Loucy (cell line): Measurements from ENCODE around the gene APOA5.

ENCODE experiments used
- CTCF ChIP-seq: fragments of 200-600 bp; sonication (generic); conservative IDR thresholded peaks from 2 replicates; pipeline ENCODE4 v1.5.1; 2014; ENCODE audit warnings: mild to moderate bottlenecking, antibody characterized with exemption, low read length
- EZH2phosphoT487 ChIP-seq: fragments of 200-600 bp; IDR thresholded peaks from 2 replicates; pipeline ENCODE4 v1.6.1; 2018; ENCODE audit warnings: antibody characterized with exemption, mild to moderate bottlenecking, moderate library complexity, borderline replicate concordance

DNA sequence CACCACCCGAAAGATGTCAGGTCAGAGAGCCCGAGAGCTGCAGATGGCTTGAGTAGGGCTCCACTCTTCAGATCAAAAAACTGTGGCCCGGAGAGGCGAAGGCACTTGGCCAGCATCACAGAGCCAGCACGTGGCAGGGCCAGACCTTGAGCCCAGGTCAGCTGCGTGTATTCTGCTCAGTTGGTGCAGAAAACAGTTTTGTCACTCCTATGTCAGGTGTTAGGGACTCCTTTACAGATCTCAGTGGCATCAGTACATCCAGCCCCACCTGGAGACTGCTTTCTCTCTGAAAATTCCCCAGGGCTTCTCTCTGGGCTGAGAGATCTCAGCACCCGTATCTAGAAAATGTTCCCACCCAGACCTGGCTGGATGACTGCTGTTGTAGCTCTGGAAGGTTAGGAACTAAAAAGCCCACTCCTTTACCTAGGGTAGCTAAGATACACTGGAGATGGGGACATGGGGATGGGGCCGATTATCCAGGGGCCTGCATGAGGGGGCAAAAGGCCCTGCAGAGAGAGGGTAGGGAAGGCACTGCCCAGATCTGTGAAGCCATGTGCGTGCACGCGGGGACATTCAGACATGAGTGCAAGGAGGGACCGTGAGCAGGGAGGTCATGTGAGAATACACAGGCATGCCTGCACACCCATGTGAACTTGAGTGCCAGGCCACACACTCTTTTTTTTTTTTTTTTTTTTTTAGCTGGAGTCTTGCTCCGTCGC lies 42.3 kb upstream of the APOA5 start:
- TF ChIP-seq CTCF (no peak), EZH2phosphoT487 (no peak)
